Measurements from ENCODE around the gene DNAJC1.

GRCh38 chr10:21769041-21769440 is 234.5 kb downstream of the DNAJC1 start:
- no peak for TF ChIP-seq CTCF (IDR thresholded peaks at IDR 0.05; ENCODE audit: low read depth, low read length, missing input control)
- no peak for TF ChIP-seq REST (IDR thresholded peaks at IDR 0.05)
- TF ChIP-seq FOXA1 (IDR thresholded peaks at IDR 0.05) = no peak

Measured in liver (tissue), 2 donors.